Loucy (cell line): ENCODE measurements around the gene INSYN1.
A peak's percentile ranks its signal among the peaks of the same experiment; 100 is the strongest.

Experiments used
- H2AFZ ChIP-seq: fragments of 200-600 bp; sonication (generic); 2 replicates; pipeline ENCODE4 v1.6.0; 2016; ENCODE audit warnings: antibody characterized with exemption, mild to moderate bottlenecking, low read length, moderate library complexity
- H3F3A ChIP-seq: fragments of 200-600 bp; 2 replicates; pipeline ENCODE4 v1.6.0; 2016; ENCODE audit warnings: antibody characterized with exemption, low read depth, mild to moderate bottlenecking
- H3K27me3 ChIP-seq: fragments of 200-600 bp; sonication (generic); 2 replicates; pipeline ENCODE4 v1.6.1; 2014; ENCODE audit warnings: low read length, mild to moderate bottlenecking; ENCODE audit not compliant: insufficient read depth, poor library complexity, severe bottlenecking
- H3K36me3 ChIP-seq: fragments of 200-600 bp; sonication (generic); 2 replicates; pipeline ENCODE4 v1.6.1; 2016; ENCODE audit warnings: low read length; ENCODE audit not compliant: insufficient read depth
- H3K4me1 ChIP-seq: fragments of 200-600 bp; sonication (generic); 2 replicates; pipeline ENCODE4 v1.5.1; 2014; ENCODE audit warnings: low read length, mild to moderate bottlenecking; ENCODE audit not compliant: insufficient read depth, poor library complexity, severe bottlenecking
- H3K4me2 ChIP-seq: fragments of 200-600 bp; sonication (generic); 2 replicates; pipeline ENCODE4 v1.6.0; 2014; ENCODE audit warnings: antibody characterized with exemption, low read length, low read depth, mild to moderate bottlenecking; ENCODE audit not compliant: poor library complexity, severe bottlenecking
- H3K4me3 ChIP-seq: fragments of 200-600 bp; sonication (generic); 2 replicates; pipeline ENCODE4 v1.5.1; 2014; ENCODE audit warnings: low read length, mild to moderate bottlenecking, mixed read lengths; ENCODE audit not compliant: poor library complexity, severe bottlenecking
- H3K79me2 ChIP-seq: fragments of 200-600 bp; sonication (generic); 2 replicates; pipeline ENCODE4 v1.6.1; 2014; ENCODE audit warnings: low read length; ENCODE audit not compliant: insufficient read depth
- H3K9ac ChIP-seq: fragments of 200-600 bp; sonication (generic); 2 replicates; pipeline ENCODE4 v1.6.0; 2014; ENCODE audit warnings: mild to moderate bottlenecking, low read depth, low read length, moderate library complexity; ENCODE audit not compliant: poor library complexity, severe bottlenecking
- H3K9me2 ChIP-seq: fragments of 200-600 bp; sonication (generic); replicated peaks from 2 replicates; pipeline ENCODE4 v1.6.1; 2016; ENCODE audit warnings: low read depth, low read length, mixed read lengths
- H3K9me3 ChIP-seq: fragments of 200-600 bp; sonication (generic); 2 replicates; pipeline ENCODE4 v1.6.1; 2014; ENCODE audit warnings: mild to moderate bottlenecking, antibody characterized with exemption, low read length, low read depth; ENCODE audit not compliant: insufficient read depth
- H4K20me1 ChIP-seq: fragments of 200-600 bp; sonication (generic); 2 replicates; pipeline ENCODE4 v1.6.0; 2014; ENCODE audit warnings: antibody characterized with exemption, low read length, mild to moderate bottlenecking; ENCODE audit not compliant: insufficient read depth, poor library complexity, severe bottlenecking
- CTCF ChIP-seq: fragments of 200-600 bp; sonication (generic); conservative IDR thresholded peaks from 2 replicates; pipeline ENCODE4 v1.5.1; 2014; ENCODE audit warnings: mild to moderate bottlenecking, antibody characterized with exemption, low read length
- EZH2phosphoT487 ChIP-seq: fragments of 200-600 bp; IDR thresholded peaks from 2 replicates; pipeline ENCODE4 v1.6.1; 2018; ENCODE audit warnings: antibody characterized with exemption, mild to moderate bottlenecking, moderate library complexity, borderline replicate concordance

The INSYN1 gene

GRCh38 chr15:73722425-73722824, 30.7 kb downstream of the INSYN1 start:
- no peaks in the 10 kb centered on the region for H3K9me3 ChIP-seq
- H3K4me2 ChIP-seq = no peak overlapping the region
- H3K4me1 ChIP-seq = peaks cover 7% of the 10 kb centered on the region
- no peaks in the 10 kb centered on the region for H4K20me1 ChIP-seq
- no peaks in the 10 kb centered on the region for H3K27me3 ChIP-seq
- no peak overlapping the region for H2AFZ ChIP-seq
- no peak overlapping the region for H3K9ac ChIP-seq
- TF ChIP-seq CTCF (no peak), EZH2phosphoT487 (no peak)
- H3F3A ChIP-seq = no peaks in the 10 kb centered on the region
- no peak overlapping the region for H3K4me3 ChIP-seq
- no peaks in the 10 kb centered on the region for H3K9me2 ChIP-seq
- no peaks in the 10 kb centered on the region for H3K36me3 ChIP-seq
- H3K79me2 ChIP-seq = no peaks in the 10 kb centered on the region

- H4K20me1 ChIP-seq = no peaks in the 10 kb centered on the region
- TF ChIP-seq EZH2phosphoT487 = no peak
- no peak for TF ChIP-seq CTCF
- H3K27me3 ChIP-seq = no peaks in the 10 kb centered on the region
- no peak overlapping the region for H2AFZ ChIP-seq
- H3K9me2 ChIP-seq = no peaks in the 10 kb centered on the region
- no peaks in the 10 kb centered on the region for H3K79me2 ChIP-seq
- no peak overlapping the region for H3K4me2 ChIP-seq
- no peak overlapping the region for H3K9ac ChIP-seq
- no peaks in the 10 kb centered on the region for H3K9me3 ChIP-seq
- no peak overlapping the region for H3K4me3 ChIP-seq
- no peaks in the 10 kb centered on the region for H3F3A ChIP-seq
- peaks cover 7% of the 10 kb centered on the region for H3K4me1 ChIP-seq
- no peaks in the 10 kb centered on the region for H3K36me3 ChIP-seq
Measured at GRCh38 chr15:73718694-73719093, 34.5 kb downstream of the INSYN1 start.

GRCh38 chr15:73717802-73718201, 35.3 kb downstream of the INSYN1 start:
- Histone ChIP-seq H3K4me3 (no peak overlapping the region), H2AFZ (no peak overlapping the region), H3F3A (no peaks in the 10 kb centered on the region), H3K4me2 (no peak overlapping the region), H3K4me1 (peaks cover 7% of the 10 kb centered on the region), H3K27me3 (no peaks in the 10 kb centered on the region), H3K79me2 (no peaks in the 10 kb centered on the region), H3K9me3 (no peaks in the 10 kb centered on the region), H4K20me1 (no peaks in the 10 kb centered on the region), H3K36me3 (no peaks in the 10 kb centered on the region), H3K9ac (no peak overlapping the region), H3K9me2 (no peaks in the 10 kb centered on the region)
- TF ChIP-seq EZH2phosphoT487 = no peak
- TF ChIP-seq CTCF = peak; percentile 38
